Measurements from ENCODE around the gene ASRGL1. TPM values are rescaled to one million over a fixed set of nuclear protein-coding genes. Genes with fewer than 3 reads are reported as not detected.

Gene ASRGL1
- total RNA-seq, 1 experiment from 2014 or later, result 51.6 TPM

GRCh38 chr11:62337303-62338181 lies at the start of gene ASRGL1 (continued):
- TF ChIP-seq ZBTB43 (CRISPR knock-in tag; IDR thresholded peaks at IDR 0.05) (no peak), TCF7 (CRISPR knock-in tag; IDR thresholded peaks at IDR 0.05; ENCODE audit: low read depth) (no peak), ARID4B (CRISPR knock-in tag; IDR thresholded peaks at IDR 0.05; ENCODE audit: borderline replicate concordance) (0 out of 2 replicates have a peak, but pooled peaks have one; percentile 46), ZNF416 (CRISPR knock-in tag; IDR thresholded peaks at IDR 0.05) (no peak), MAX (CRISPR knock-in tag; IDR thresholded peaks at IDR 0.05) (peak; percentile 92), ZNF138 (CRISPR knock-in tag; conservative IDR thresholded peaks at IDR 0.05) (no peak)

- H3K4me1 Mint-ChIP-seq, result no peaks in the 10 kb centered on the region
- TF ChIP-seq, protein P1, sequence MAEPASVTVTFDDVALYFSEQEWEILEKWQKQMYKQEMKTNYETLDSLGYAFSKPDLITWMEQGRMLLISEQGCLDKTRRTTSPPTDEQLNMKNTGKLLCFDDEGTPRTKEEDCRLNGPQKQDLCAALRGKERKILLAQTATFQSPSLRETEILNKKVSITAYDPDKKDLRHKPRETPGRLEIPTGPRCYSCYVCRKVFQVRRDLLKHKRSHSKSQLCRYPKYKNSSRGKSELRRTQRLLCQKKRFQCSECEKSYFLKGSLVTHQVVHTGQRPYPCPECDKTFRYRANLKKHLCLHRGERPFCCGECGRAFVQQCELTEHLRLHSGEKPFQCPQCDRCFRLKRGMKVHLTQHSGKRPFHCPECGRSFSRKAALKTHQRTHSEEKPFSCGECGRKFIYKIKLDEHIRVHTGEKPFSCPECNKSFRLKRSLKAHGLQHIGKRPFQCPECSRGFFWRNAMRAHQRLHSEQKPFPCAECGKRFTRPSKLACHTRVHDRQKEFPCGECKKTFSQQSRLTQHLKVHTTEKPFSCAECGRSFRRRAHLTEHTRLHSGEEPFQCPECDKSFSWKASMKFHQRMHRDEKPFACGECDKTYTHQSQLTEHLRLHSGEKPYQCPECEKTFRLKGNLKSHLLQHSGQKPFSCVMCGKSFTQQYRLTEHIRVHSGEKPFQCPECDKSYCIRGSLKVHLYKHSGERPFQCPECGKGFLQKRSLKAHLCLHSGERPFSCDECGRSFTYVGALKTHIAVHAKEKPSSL (CRISPR knock-in tag; conservative IDR thresholded peaks at IDR 0.05), result no peak
- no peak for TF ChIP-seq CREB1 (CRISPR knock-in tag; IDR thresholded peaks at IDR 0.05)
- no peak for TF ChIP-seq NFE2L1 (CRISPR knock-in tag; IDR thresholded peaks at IDR 0.05)
- peak; percentile 36; the same call in 1 of the 2 replicates for TF ChIP-seq ARID4B (CRISPR knock-in tag; IDR thresholded peaks at IDR 0.05; ENCODE audit: borderline replicate concordance)
- TF ChIP-seq TCF7 (CRISPR knock-in tag; IDR thresholded peaks at IDR 0.05; ENCODE audit: low read depth), result no peak
- ATAC-seq (peak; percentile 60), DNase-seq (ENCODE audit: low spot score) (peak; percentile 58)
- CTCF ChIA-PET, result no interaction called here
- H3K27ac Mint-ChIP-seq, result no peak overlapping the region
- peaks cover 12% of the 10 kb centered on the region for H3K27me3 Mint-ChIP-seq (ENCODE audit: low read depth)
- no peaks in the 10 kb centered on the region for H3K36me3 Mint-ChIP-seq
- H3K9me3 Mint-ChIP-seq, result peaks cover 4% of the 10 kb centered on the region; the same call in 1 of the 2 replicates
- POLR2A ChIA-PET, result no interaction called here
- no peak overlapping the region for H3K4me3 Mint-ChIP-seq
Measured at GRCh38 chr11:62295504-62295903, 41.7 kb upstream of the ASRGL1 start.

Data from WTC11 (cell line).